ENCODE data around the gene DIAPH3. TPM values are rescaled to one million over a fixed set of nuclear protein-coding genes. Genes with fewer than 3 reads are reported as not detected.

The DIAPH3 gene
- total RNA-seq, 2 donors from 2014 or later, result 0.35 to 1.1 TPM

DNA sequence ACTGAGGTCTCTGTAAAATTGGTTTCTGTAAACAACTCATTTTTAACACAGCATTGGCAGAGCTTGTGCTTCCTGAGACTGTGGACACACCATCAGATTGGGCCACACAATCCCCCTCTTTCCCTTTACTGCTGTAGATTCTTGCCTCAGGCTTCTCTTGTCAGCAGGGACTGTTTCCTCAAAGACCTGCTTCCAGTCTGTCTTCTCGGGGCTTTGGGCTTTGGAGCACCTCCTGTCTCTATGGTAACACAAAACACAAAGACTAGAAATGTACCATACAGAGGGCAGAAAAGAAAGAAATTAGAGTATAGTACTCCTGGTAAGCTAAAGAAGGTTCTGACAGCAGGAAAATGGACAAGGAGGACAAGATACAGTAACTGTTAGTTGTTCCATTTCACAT lies 484.5 kb downstream of the DIAPH3 start:
- TF ChIP-seq CTCF (IDR thresholded peaks at IDR 0.05), result no peak
- H3K27me3 ChIP-seq, result no peaks in the 10 kb centered on the region
- H3K9me3 ChIP-seq, result no peaks in the 10 kb centered on the region
- DNase-seq (ENCODE audit: low spot score), result no peak
- no peak overlapping the region for H3K27ac ChIP-seq
- H3K4me1 ChIP-seq, result peaks cover 0 to 5% of the 10 kb centered on the region in 2 donors
- H3K36me3 ChIP-seq, result no peaks in the 10 kb centered on the region
- H3K4me3 ChIP-seq, result no peak overlapping the region

DNA sequence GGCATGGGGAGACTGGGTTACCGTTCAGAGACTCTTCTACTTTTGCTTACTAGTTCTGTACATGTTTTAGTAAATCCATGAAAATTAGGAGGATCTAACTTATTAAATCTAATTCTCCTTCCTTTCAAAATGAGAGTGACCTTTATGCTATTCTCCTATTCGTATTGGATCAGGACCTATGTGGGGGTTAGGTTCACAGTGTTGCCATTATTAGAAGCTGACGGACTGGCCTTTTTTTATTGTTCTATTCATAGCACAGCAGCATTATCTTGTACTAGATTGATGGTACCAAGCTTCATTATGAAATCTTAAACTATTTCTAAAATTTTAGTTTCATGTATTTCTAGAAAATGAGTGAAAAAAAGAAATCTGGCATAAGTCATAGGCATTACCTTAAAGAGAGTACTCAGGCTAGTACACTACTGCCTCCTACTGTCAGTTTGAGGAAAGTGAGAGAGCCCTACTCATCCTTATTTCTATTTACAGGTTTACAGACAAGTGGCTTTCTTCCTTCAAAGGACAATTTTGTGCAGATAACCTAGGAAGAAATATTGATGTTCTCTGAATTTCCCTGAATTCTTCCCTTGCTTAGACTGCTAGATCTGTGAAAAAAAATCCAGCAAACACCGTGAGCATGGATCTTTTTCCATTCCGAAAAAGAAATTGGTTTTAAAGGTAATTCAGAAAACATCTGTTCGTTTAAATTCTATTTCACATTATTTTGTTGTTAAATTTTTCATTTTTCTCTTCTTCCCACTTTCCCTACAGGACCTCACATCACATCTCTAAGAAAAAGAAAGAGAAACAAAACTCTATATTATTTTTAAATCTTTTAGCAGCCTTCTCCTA lies 485.5 kb downstream of the DIAPH3 start:
- Histone ChIP-seq H3K4me1 (peaks cover 0 to 5% of the 10 kb centered on the region in 2 donors), H3K9me3 (no peaks in the 10 kb centered on the region), H3K36me3 (no peaks in the 10 kb centered on the region), H3K27me3 (no peaks in the 10 kb centered on the region), H3K4me3 (no peak overlapping the region), H3K27ac (no peak overlapping the region)
- TF ChIP-seq CTCF (IDR thresholded peaks at IDR 0.05), result peak; percentile 65 to 81
- DNase-seq (ENCODE audit: low spot score), result no peak

DNA sequence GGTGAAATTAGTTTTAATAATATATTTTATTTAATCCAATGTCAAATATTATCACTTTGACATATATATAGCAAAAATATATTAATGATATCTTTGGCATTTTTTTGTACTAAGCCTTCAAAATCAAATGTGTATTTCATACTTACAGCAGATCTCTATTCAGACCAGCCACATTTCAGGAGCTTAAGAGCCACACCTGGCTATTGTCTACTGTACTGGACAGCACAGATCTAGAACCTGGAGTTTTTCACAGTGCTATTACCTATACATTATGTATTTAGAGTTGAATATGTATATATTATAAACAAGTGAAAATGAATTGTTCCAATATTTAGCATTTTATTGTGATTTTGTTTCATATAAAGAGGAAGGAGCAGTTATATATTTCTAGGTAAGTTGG lies 486.3 kb downstream of the DIAPH3 start:
- Histone ChIP-seq H3K27me3 (no peaks in the 10 kb centered on the region), H3K36me3 (no peaks in the 10 kb centered on the region), H3K4me1 (peaks cover 0 to 5% of the 10 kb centered on the region in 2 donors), H3K4me3 (no peak overlapping the region), H3K27ac (no peak overlapping the region), H3K9me3 (no peaks in the 10 kb centered on the region)
- TF ChIP-seq CTCF (IDR thresholded peaks at IDR 0.05), result no peak
- DNase-seq (ENCODE audit: low spot score), result no peak

GRCh38 chr13:59674616-59675015 lies 489.1 kb downstream of the DIAPH3 start:
- Histone ChIP-seq H3K9me3 (no peaks in the 10 kb centered on the region), H3K27me3 (no peaks in the 10 kb centered on the region), H3K36me3 (no peaks in the 10 kb centered on the region), H3K27ac (no peak overlapping the region), H3K4me1 (peaks cover 0 to 5% of the 10 kb centered on the region in 2 donors), H3K4me3 (no peak overlapping the region)
- TF ChIP-seq CTCF (IDR thresholded peaks at IDR 0.05), result no peak
- no peak for DNase-seq (ENCODE audit: low spot score)

- no peak for TF ChIP-seq CTCF (IDR thresholded peaks at IDR 0.05)
- Histone ChIP-seq H3K4me3 (no peak overlapping the region), H3K27me3 (no peaks in the 10 kb centered on the region), H3K4me1 (peaks cover 0 to 5% of the 10 kb centered on the region in 2 donors), H3K9me3 (no peaks in the 10 kb centered on the region), H3K27ac (no peak overlapping the region), H3K36me3 (no peaks in the 10 kb centered on the region)
- DNase-seq (ENCODE audit: low spot score), result no peak
Observed at GRCh38 chr13:59673286-59673685, 490.4 kb downstream of the DIAPH3 start.

Data from right atrium auricular region (tissue), 2 donors.